IPS DF 19.7 (cell line): ENCODE measurements around the gene ESPN.

Experiments
- DNase-seq: peaks from one replicate; pipeline ENCODE4 v3.0.0-alpha.2; 2013; ENCODE audit warnings: low read depth, low spot score

ESPN gene

GRCh38 chr1:6497215-6497866 is 72.8 kb downstream of the ESPN start:
- no peak for DNase-seq

GRCh38 chr1:6497867-6498575 is 73.4 kb downstream of the ESPN start:
- DNase-seq, result no peak

- DNase-seq, result no peak
Measured at GRCh38 chr1:6498576-6499111, 74.1 kb downstream of the ESPN start.

- DNase-seq, result no peak
Measured at GRCh38 chr1:6499296-6499695, 74.7 kb downstream of the ESPN start.

GRCh38 chr1:6500544-6501278 is 76.1 kb downstream of the ESPN start:
- no peak for DNase-seq

GRCh38 chr1:6501279-6501813 is 76.8 kb downstream of the ESPN start:
- DNase-seq, result no peak

GRCh38 chr1:6502000-6502891 is 77.7 kb downstream of the ESPN start:
- no peak for DNase-seq

GRCh38 chr1:6503884-6504602 is 79.5 kb downstream of the ESPN start:
- DNase-seq, result no peak

GRCh38 chr1:6504887-6505286 is 80.3 kb downstream of the ESPN start:
- no peak for DNase-seq

DNA sequence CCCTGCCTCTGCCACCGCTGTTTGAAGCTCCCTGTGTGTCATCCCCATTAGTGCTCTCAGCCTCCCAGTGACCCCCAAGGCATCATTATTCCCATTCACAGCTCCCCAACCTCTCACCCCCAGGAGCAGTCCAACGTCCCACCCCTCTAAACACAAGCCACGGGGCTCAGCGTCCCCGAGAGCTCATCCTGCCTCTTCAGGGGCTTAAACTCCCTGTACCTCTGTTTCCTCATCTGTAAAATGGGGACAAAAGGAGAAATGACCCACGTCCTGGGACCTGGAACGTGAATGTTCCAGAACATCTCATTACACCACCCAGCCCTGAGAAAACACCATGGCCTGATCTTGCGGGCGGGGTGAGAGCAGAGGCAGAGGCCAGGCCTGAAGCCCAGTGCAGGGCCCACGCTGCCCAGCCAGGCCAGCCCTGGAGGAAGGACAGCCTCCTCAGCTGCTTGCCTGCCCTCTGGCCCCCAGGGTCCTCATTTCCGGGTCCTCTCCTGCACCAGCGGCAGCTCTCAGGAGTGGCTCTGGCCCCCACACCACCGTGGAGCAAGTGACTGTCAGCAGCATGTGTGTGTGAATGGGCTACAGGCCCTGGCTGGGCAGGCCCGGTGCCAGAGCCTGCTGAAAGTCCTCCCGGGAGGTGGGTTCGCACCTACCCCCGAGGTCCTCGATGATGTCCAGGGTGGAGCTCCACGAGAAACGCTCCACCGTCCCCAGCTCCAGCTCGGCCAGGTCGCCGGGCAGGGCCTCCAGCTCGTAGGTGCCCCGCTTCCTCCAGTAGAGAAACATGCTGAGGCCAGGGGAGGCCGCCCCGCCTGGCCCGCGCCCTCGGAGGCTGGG is 81.0 kb downstream of the ESPN start:
- no peak for DNase-seq

DNA sequence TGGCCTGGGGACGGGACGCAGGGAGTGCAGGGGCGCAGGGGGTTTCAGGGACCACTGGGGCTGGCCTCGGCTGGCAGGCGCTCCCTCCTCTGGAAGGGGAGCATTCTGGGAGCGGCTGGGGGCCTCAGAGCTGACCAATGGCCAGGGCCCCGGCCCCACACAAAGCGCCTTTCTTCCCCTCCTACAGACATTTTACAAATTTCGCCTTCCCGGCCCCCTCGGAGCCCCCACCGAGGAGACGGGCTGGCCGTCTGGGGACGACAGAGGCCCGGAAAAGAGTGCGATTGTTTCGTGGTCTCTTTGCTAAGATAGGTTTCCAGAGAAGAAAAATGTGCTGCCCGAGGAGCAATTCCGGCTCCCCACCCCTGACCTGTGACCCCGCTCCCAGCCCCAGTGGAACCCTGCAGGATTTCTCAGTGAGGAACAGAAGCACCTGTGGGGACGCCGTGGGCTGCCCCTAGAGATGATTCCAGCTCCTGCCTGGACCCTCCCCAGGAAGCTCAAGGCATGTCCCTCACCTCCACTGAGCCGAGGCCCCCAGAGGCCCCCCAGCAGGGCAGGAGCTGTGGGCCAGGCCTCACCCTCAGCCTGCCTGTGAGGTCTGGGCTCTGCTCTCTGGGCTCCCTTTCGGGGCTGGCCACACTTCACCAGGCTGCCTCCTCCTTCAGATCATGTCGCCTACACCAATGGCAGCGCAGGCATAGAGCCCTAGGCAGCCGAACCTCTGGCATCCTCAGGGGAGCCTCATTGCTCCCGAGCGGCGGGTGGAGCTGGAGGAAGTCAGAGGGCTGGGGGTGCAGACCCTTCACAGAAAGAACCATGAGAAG is 81.8 kb downstream of the ESPN start:
- no peak for DNase-seq

GRCh38 chr1:6507037-6507428 is 82.5 kb downstream of the ESPN start:
- DNase-seq, result no peak

GRCh38 chr1:6507461-6507911 is 82.9 kb downstream of the ESPN start:
- no peak for DNase-seq

DNA sequence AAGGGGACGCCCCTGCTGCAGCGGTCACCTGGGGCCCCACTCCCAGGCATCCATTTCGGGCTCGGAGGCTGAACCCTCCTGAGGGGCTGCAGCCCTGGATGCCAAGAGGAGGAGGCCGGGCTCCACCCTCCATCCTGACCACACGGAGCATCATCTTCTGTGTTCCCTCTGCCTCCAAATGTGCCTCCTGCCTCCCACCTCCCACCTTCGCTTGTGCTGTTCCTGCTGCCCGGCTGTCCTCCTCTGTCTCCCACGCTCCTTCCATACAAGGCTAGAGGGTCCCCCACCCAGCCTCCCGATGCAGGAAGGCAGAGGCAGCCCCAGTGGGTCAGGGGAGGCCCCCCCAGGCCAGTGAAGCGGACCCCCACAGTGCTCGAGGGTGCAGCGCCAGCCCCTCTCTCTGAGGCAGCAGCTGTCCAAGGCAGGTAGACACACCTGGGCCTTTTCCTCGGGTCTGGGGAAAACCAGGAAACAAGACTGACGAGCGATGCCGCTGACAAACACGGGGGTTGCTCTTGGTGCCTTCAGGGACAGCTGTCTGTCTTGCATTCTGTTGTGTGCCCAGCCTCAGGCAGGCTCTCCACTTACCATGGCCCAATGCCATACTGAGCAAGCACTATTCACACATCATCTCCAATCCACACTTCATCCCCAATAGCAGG is 83.7 kb downstream of the ESPN start:
- no peak for DNase-seq

DNA sequence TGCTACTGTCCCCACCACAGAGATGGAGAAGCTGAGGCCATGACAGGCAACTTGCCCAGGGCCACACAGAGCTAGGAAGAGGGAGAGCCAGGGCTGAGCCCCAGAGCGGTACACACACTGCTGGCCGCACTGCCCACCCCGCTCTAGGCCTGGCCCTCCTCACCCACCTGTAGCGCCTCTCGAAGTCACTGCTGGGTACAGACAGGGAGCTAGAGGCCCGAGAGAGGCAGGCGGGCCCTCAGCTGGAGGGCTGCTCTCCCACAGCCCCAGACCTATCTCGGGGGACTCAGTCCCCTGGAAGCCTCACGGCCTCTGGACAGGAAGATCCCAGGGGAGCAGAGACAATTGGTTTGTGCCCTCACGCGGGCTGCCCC is 84.2 kb downstream of the ESPN start:
- DNase-seq, result no peak

- DNase-seq, result no peak
Measured at GRCh38 chr1:6509220-6509918, 84.8 kb downstream of the ESPN start.

DNA sequence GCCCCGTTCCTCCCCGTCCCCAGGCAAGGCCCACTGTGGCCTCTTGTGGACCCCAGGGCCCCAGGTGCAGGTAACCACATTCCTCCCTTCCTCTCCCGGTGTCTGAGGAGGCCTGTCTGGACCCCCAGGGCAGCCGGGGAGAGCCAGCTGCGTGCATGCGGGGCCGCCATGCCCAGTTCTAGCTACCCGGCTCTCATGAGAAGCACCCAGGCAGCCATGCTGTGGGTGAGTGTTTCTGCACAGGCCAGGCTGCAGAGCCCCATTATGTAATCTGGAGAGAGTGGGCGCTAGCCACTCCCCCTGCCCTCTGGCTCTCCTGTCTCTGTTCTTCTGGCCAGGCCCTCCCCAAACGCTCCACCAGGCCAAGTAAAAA is 85.3 kb downstream of the ESPN start:
- no peak for DNase-seq

DNA sequence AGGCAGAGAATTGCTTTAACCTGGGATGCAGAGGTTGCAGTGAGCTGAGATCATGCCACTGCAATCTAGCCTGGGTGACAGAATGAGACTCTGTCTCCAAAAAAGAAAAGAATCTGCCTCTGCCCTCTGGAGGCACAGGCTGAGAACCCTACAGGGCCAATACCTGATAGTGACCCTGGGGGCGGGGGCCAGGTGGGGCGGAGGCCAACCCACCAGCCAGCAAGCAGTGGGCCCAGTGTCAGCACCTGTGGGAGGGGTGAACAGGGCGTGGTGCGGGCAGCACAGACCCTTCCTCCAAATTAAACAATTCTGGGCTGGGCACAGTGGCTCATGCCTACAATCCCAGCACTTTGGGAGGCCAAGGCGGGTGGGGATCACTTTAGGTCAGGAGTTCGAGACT is 85.9 kb downstream of the ESPN start:
- DNase-seq, result no peak
